HUDEP-2 (cell line): Measurements from ENCODE around the gene FRMD4A.

ENCODE experiments used
- DNase-seq, 76 experiments: peaks; one replicate each; lab custom pipeline; 2025; ENCODE audit not compliant: unreplicated experiment in 76 of 76; lab: John Stamatoyannopoulos, UW

The FRMD4A gene

GRCh38 chr10:13893926-13894325 is 436.8 kb downstream of the FRMD4A start:
- no peak for DNase-seq

- DNase-seq = no peak
Measured at GRCh38 chr10:13892871-13893270, 437.9 kb downstream of the FRMD4A start.

GRCh38 chr10:13892001-13892491 is 438.7 kb downstream of the FRMD4A start:
- DNase-seq = no peak

- no peak for DNase-seq
Measured at GRCh38 chr10:13891128-13892000, 439.4 kb downstream of the FRMD4A start.

- DNase-seq = no peak
Measured at GRCh38 chr10:13890233-13891127, 440.2 kb downstream of the FRMD4A start.

- DNase-seq = no peak
Measured at GRCh38 chr10:13887761-13888160, 443.0 kb downstream of the FRMD4A start.

GRCh38 chr10:13885238-13885990 is 445.3 kb downstream of the FRMD4A start:
- DNase-seq = peak in 1 of 76 experiments; percentile 1

GRCh38 chr10:13883636-13884444 is 446.9 kb downstream of the FRMD4A start:
- DNase-seq = no peak

- DNase-seq = no peak
Measured at GRCh38 chr10:13882119-13882711, 448.5 kb downstream of the FRMD4A start.

GRCh38 chr10:13880760-13881159 is 450.0 kb downstream of the FRMD4A start:
- no peak for DNase-seq

- DNase-seq = no peak
Measured at GRCh38 chr10:13877154-13877909, 453.4 kb downstream of the FRMD4A start.

- DNase-seq = no peak
Measured at GRCh38 chr10:13873196-13873595, 457.5 kb downstream of the FRMD4A start.

- DNase-seq = no peak
Measured at GRCh38 chr10:13872411-13872810, 458.3 kb downstream of the FRMD4A start.

- DNase-seq = no peak
Measured at GRCh38 chr10:13871776-13872175, 458.9 kb downstream of the FRMD4A start.

- DNase-seq = no peak
Measured at GRCh38 chr10:13871011-13871410, 459.7 kb downstream of the FRMD4A start.

- no peak for DNase-seq
Measured at GRCh38 chr10:13869295-13869664, 461.4 kb downstream of the FRMD4A start.

- DNase-seq = no peak
Measured at GRCh38 chr10:13868528-13869294, 462.0 kb downstream of the FRMD4A start.

GRCh38 chr10:13867822-13868221 is 462.9 kb downstream of the FRMD4A start:
- no peak for DNase-seq
